Gastroesophageal sphincter (tissue), 4 donors: Measurements from ENCODE around the gene SBDS. TPM values are rescaled to one million over a fixed set of nuclear protein-coding genes. Genes with fewer than 3 reads are reported as not detected.
"Not testable (repeated sequence)": the region's sequence is repeated elsewhere in the genome, so short reads cannot be mapped to it uniquely, and the experiment has no call there.

Experiments used
- ATAC-seq: fragments of 150-250 bp; one replicate; pipeline ENCODE4 v1.9.1; 2016; ENCODE audit warnings: mild to moderate bottlenecking, moderate library complexity
- H3K27ac ChIP-seq, 4 donors: fragments of 200-600 bp; sonication (generic) in 3 of 4; 1 replicate in 3 of 4; 2 replicates in 1 of 4; pipeline ENCODE4 v1.5.1; 2016 to 2019
- H3K27me3 ChIP-seq: fragments of 200-600 bp; sonication (generic); one replicate; pipeline ENCODE4 v1.5.1; 2019
- H3K36me3 ChIP-seq, 2 donors: fragments of 200-600 bp; sonication (generic); one replicate each; pipeline ENCODE4 v1.5.1; 2019; ENCODE audit warnings: control low read depth in 1 of 2
- H3K4me1 ChIP-seq, 3 donors: fragments of 200-600 bp; sonication (generic); 1 replicate in 2 of 3; 2 replicates in 1 of 3; pipeline ENCODE4 v1.5.1; 2016 to 2019; ENCODE audit warnings: control low read depth in 2 of 3
- H3K4me3 ChIP-seq, 2 donors: fragments of 200-600 bp; sonication (generic); one replicate each; pipeline ENCODE4 v1.5.1; 2019; ENCODE audit warnings: mild to moderate bottlenecking in 1 of 2, moderate library complexity in 1 of 2
- H3K9me3 ChIP-seq, 3 donors: fragments of 200-600 bp; sonication (generic); one replicate each; pipeline ENCODE4 v1.5.1; 2017 to 2019; ENCODE audit warnings: control low read depth in 2 of 3
- EP300 ChIP-seq: sonication (generic); formaldehyde crosslinking; IDR thresholded peaks from one replicate; pipeline ENCODE4 v1.6.1; 2017; ENCODE audit warnings: antibody characterized with exemption, mild to moderate bottlenecking
- POLR2A ChIP-seq, 2 donors: fragments of 450-650 bp; IDR thresholded peaks; one replicate each; pipeline ENCODE4 v1.6.1; 2017; ENCODE audit warnings: antibody characterized with exemption in 2 of 2, mild to moderate bottlenecking in 2 of 2, moderate library complexity in 1 of 2
- POLR2AphosphoS5 ChIP-seq: sonication (generic); formaldehyde crosslinking; IDR thresholded peaks from one replicate; pipeline ENCODE4 v1.6.1; 2017; ENCODE audit warnings: antibody characterized with exemption
- WGBS, 2 donors: methylation state at CpG; one replicate each; pipeline ENCODE4 v1.1.5; 2018; ENCODE audit warnings: low coverage in 1 of 2; 5-methylcytosine and 5-hydroxymethylcytosine counted together
- total RNA-seq, 4 donors: library from RNA; depleted of rRNA; stranded (reverse); fragments of >200 nt; gene quantifications; one replicate each; pipeline ENCODE4 v1.1.0, GENCODE V29; 2016
- TF ChIP-seq, protein P1 (sequence below), 4 experiments: fragments of 200-600 bp in 2 of 4; fragments of 450-650 bp in 2 of 4; sonication (generic) in 1 of 4; IDR thresholded peaks; one replicate each; pipeline ENCODE4 v1.5.1; 2017 to 2019; ENCODE audit warnings: antibody characterized with exemption in 4 of 4, mild to moderate bottlenecking in 2 of 4, moderate library complexity in 2 of 4

SBDS gene
- total RNA-seq, 4 donors from 2014 or later = 210 to 340 (median 304) TPM

DNA sequence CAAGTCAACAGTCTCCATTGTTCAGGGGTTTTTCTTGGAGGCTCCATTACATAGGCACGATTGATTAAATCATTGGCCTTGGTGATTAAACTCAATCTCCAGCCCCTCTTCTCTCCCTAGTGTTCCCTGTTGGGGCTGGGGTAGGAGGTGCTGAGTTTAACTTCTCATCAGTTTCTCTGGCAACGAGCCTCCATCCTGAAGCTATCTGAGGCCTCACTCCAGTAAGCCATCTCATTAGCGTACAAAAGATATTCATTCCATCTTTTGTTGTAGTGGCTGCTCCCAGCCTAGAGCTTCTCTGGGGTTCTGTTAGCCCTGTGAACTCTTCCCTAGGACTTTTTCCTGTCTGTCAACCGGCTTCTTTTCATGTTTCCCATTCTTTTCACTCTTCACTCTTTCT is 12.9 kb upstream of the SBDS start:
- no peak overlapping the region for H3K4me3 ChIP-seq
- WGBS, 2 donors = 85 to 100% methylated on average over 1 to 4 of the region's 4 CpGs
- TF ChIP-seq, protein P1, sequence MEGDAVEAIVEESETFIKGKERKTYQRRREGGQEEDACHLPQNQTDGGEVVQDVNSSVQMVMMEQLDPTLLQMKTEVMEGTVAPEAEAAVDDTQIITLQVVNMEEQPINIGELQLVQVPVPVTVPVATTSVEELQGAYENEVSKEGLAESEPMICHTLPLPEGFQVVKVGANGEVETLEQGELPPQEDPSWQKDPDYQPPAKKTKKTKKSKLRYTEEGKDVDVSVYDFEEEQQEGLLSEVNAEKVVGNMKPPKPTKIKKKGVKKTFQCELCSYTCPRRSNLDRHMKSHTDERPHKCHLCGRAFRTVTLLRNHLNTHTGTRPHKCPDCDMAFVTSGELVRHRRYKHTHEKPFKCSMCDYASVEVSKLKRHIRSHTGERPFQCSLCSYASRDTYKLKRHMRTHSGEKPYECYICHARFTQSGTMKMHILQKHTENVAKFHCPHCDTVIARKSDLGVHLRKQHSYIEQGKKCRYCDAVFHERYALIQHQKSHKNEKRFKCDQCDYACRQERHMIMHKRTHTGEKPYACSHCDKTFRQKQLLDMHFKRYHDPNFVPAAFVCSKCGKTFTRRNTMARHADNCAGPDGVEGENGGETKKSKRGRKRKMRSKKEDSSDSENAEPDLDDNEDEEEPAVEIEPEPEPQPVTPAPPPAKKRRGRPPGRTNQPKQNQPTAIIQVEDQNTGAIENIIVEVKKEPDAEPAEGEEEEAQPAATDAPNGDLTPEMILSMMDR (IDR thresholded peaks at IDR 0.05) = no peak
- TF ChIP-seq POLR2A (IDR thresholded peaks at IDR 0.05) (no peak), EP300 (no peak), POLR2AphosphoS5 (no peak)
- no peaks in the 10 kb centered on the region for H3K27me3 ChIP-seq
- no peaks in the 10 kb centered on the region for H3K4me1 ChIP-seq
- H3K27ac ChIP-seq = no peak overlapping the region
- H3K36me3 ChIP-seq = peaks cover 0 to 90% of the 10 kb centered on the region in 2 donors
- ATAC-seq = no peak
- H3K9me3 ChIP-seq = no peaks in the 10 kb centered on the region

DNA sequence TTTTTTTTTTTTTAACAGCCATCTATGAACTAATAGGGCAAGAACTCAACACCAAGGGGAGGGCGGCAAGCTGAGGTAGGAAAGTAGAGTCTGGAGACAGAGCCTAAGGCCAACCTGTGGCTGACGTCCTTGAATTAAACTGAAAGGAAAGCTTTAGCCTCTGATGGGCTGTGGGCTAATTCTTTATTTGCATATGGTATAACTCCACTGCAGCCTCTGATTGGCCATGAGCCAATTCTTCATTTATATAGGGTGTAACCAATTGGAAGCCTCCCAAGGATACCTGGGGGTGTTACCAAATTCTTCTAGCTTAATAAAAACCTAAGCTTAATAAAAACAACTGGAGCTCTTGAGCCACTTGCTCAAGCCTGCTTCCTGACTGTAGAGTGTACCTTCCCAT is 11.6 kb upstream of the SBDS start:
- 94 to 100% methylated on average over 1 to 2 of the region's 2 CpGs for WGBS, 2 donors
- TF ChIP-seq POLR2A (IDR thresholded peaks at IDR 0.05) = no peak
- no peak for TF ChIP-seq EP300
- TF ChIP-seq, protein P1 (IDR thresholded peaks at IDR 0.05) = no peak
- TF ChIP-seq POLR2AphosphoS5 = no peak
- Histone ChIP-seq H3K9me3 (no peaks in the 10 kb centered on the region), H3K27me3 (no peaks in the 10 kb centered on the region), H3K4me3 (no peak overlapping the region), H3K27ac (no peak overlapping the region), H3K4me1 (no peaks in the 10 kb centered on the region), H3K36me3 (peaks cover 0 to 77% of the 10 kb centered on the region in 2 donors)
- no peak for ATAC-seq

DNA sequence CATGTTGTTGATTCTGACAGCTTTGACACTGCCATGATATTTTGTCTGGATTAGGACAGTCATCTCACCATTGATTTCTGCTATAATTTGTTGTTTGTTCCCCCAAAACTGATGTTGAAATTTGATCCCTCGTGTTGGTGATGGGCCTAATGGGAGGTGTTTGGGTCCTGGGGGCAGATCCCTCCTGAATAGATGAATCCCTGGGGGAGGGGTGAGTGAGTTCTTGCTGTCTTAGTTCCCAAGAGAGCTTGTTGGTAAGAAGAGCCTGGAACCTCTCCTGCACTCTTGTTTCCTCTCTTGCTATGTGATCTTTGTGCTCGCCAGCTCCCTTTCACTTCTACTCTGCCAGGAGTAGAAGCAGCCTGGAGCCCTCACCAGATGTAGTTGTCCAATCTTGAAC is 8.8 kb upstream of the SBDS start:
- H3K27ac ChIP-seq, H3K27me3 ChIP-seq, H3K9me3 ChIP-seq, H3K4me3 ChIP-seq, ATAC-seq, H3K4me1 ChIP-seq: not testable (repeated sequence)
- peaks cover 0 to 67% of the 10 kb centered on the region in 2 donors for H3K36me3 ChIP-seq
- WGBS, 2 donors = 90% methylated on average over 2 of the region's 2 CpGs; no CpG with 5 or more reads in 1 of the 2 donors

DNA sequence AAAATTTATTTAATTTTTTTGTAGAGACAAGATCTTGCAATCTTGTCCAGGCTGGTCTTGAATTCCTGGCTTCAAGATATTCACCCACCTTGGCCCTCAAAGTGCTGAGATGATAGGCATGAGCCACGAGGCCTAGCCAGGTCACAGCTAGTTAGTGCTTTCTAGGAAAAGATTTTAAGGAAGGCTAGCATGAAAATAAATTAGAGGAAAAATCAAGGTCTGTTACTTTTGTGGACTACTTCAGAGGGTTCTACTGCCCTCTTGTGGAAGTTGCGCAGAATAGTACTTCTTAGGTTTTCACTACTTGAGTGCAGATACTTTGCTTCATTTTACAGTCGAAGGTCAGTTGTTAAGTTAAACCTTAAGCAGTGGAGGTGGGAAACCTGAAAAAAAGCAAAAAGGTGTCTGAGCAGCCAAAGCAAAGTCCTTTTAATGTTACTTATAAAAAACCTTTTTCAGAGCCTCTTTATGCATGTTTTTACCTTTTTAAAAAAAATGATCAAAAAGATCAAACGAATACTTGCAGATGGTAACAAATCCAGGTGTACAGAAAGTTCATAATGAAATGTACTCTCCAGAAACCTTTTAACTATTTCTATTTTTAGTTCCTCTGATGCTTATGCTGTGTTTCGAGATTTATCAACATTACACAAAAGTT is 5.3 kb upstream of the SBDS start:
- H3K4me1 ChIP-seq, ATAC-seq, H3K27me3 ChIP-seq, H3K4me3 ChIP-seq, H3K9me3 ChIP-seq, H3K27ac ChIP-seq: not testable (repeated sequence)
- 41 to 75% methylated on average over 2 to 4 of the region's 5 CpGs for WGBS, 2 donors
- H3K36me3 ChIP-seq = peaks cover 0 to 40% of the 10 kb centered on the region in 2 donors
- TF ChIP-seq, protein P1 (IDR thresholded peaks at IDR 0.05) = peak in 2 of 4 experiments; percentile 22 to 47

DNA sequence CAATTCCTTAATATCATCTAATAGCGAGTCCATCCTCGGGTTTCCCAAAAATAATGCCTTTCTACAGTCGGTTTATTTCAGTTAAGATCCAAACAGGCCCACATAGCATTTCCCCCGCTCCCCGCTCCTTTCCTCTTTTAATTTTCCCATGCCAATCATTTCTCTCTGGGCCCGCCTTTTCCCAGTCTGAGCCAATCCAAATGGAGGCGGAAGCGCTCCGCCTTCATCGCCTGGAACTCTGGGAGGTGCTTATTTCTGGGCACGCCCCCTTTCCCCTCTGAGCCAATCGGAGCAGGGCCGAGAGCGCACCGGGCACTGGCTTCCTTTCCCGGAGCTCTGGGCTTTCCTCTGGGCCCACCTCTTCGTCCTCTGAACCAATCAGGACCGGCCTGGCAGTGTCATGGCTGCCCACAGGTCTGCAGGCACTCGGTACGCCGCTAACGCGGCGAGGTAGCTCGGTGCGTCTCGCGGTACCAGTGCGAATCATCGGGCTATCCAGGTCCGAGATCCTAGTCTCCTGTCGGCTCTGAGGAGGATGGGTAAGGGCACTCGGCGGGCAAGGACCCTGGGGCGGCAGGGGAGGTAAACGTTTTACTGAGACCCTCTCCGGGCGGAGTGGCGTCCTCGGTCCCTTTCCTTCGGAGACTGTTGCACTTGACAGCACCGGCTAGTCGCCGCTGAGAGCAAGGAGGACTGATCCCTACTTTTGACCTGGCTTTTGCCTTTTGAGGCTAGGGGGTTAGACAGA is 1.2 kb upstream of the SBDS start, which contains the start of gene TYW1:
TYW1 (plus strand) TSS at position 390 of the 748 bp plus-strand sequence; CDS start at position 536, 146 bp downstream.
- WGBS, 2 donors = 0% methylated on average over 10 to 16 of the region's 44 CpGs

DNA sequence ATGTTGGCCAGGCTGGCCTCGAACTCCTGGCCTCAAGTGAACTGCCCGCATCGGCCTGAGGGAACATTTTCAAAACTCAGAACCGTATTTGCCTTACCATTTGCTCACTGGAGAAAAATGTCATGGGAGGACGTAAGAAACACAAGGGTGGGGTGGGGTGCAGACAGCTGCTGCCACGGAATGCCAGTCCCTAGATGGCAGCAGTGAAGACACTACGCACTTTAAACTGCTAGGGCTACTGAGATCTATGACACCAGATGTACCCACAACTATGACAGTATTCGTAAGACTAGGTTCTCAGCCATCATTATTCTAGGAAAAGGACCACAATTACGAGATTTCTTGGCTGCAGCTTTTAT is 716 bp downstream of the SBDS start:
- Histone ChIP-seq H3K4me3 (peak overlapping the region; percentile 71 to 90), H3K4me1 (peaks cover 5 to 42% (median 15%) of the 10 kb centered on the region in 3 donors), H3K27ac (peak overlapping the region; percentile 97 to 100 (median 99)), H3K36me3 (peaks cover 7 to 53% of the 10 kb centered on the region in 2 donors)
- ATAC-seq = peak; percentile 70
- not testable (repeated sequence) for H3K9me3 ChIP-seq, H3K27me3 ChIP-seq
- WGBS, 2 donors = 0% methylated on average over 6 of the region's 9 CpGs
- TF ChIP-seq, protein P1 (IDR thresholded peaks at IDR 0.05) = peak in 3 of 4 experiments; percentile 23 to 41 (median 40)
- peak; percentile 96 for TF ChIP-seq POLR2AphosphoS5
- peak in 1 of 2 donors; percentile 37 for TF ChIP-seq POLR2A (IDR thresholded peaks at IDR 0.05)

More for the DNA sequence above, 1.2 kb upstream of the SBDS start, which contains the start of gene TYW1:
- TF ChIP-seq POLR2A (IDR thresholded peaks at IDR 0.05) (peak; percentile 71 to 73), POLR2AphosphoS5 (peak; percentile 80)
- H3K36me3 ChIP-seq = peaks cover 7 to 45% of the 10 kb centered on the region in 2 donors
- not testable (repeated sequence) for H3K27me3 ChIP-seq, H3K9me3 ChIP-seq
- peak; percentile 92 for ATAC-seq
- H3K4me1 ChIP-seq = peaks cover 5 to 39% (median 15%) of the 10 kb centered on the region in 3 donors
- H3K4me3 ChIP-seq = peak within 1 kb of the TSS; percentile 71 to 90
- peak within 1 kb of the TSS; percentile 93 to 100 (median 100) for H3K27ac ChIP-seq

DNA sequence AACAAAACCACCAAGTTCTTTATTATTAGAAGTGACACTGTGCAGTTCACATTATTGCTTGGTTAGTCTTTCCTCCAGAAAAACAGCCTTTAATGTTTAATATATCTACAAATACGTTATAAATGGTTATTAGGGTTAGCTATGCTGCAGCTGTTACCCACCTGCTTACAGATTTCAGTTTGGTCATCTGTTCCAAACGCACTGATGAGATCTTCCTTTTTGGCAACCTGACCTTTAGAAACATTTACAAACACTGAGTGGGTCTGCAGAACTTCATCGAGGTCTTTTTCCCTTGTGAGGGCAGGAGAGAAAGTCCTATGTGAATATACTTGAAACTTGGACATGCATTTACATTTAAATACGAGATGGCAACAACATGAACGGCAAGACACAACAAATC is 1.3 kb downstream of the SBDS start:
- peaks cover 5 to 42% (median 15%) of the 10 kb centered on the region in 3 donors for H3K4me1 ChIP-seq
- H3K9me3 ChIP-seq, H3K27me3 ChIP-seq, ATAC-seq: not testable (repeated sequence)
- peak overlapping the region; percentile 97 to 100 (median 99) for H3K27ac ChIP-seq
- 17 to 27% methylated on average over 1 to 5 of the region's 5 CpGs for WGBS, 2 donors
- peak overlapping the region; percentile 71 to 90 for H3K4me3 ChIP-seq
- peaks cover 7 to 53% of the 10 kb centered on the region in 2 donors for H3K36me3 ChIP-seq

DNA sequence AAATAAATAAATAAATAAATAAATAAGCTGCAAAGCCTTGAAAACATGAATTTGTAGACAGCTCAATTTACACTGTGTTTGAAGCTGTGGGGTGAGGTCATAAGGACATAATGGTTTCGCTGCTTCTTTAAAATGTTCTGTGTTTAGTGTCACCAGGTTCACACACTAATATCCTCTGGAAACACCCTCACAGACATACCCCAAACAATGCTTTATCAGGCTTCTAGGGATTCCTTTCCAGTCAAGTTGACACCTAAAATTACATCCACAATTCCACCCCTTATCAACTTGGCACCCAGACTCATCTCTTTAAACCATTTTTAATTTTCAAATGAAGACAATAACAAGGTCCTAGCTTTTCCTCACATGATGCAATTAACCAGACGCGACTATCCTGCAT is 5.8 kb downstream of the SBDS start:
- Histone ChIP-seq H3K4me1 (peaks cover 5 to 32% (median 9%) of the 10 kb centered on the region in 3 donors), H3K36me3 (peaks cover 13 to 74% of the 10 kb centered on the region in 2 donors)
- not testable (repeated sequence) for ATAC-seq, H3K27me3 ChIP-seq, H3K4me3 ChIP-seq, H3K9me3 ChIP-seq, H3K27ac ChIP-seq
- 81 to 91% methylated on average over 1 of the region's 3 CpGs for WGBS, 2 donors
